CD4-positive, alpha-beta memory T cell (primary cell): ENCODE measurements around the gene AKAP13. TPM values are rescaled to one million over a fixed set of nuclear protein-coding genes. Genes with fewer than 3 reads are reported as not detected.

Experiments
- CTCF ChIA-PET: fragments of 350-600 bp; sonication (Branson Sonifier 250); formaldehyde crosslinking; loops from one replicate; lab custom pipeline; 2021; ENCODE audit warnings: inconsistent platforms; ENCODE audit not compliant: partially characterized antibody; lab: Charles Lee
- POLR2A ChIA-PET: fragments of 350-600 bp; sonication (Branson Sonifier 250); formaldehyde crosslinking; loops from one replicate; lab custom pipeline; 2021; ENCODE audit not compliant: partially characterized antibody; lab: Charles Lee
- DNase-seq, 5 donors: peaks; one replicate each; pipeline versions ENCODE4 v3.0.0 to v3.0.0-alpha.2; 2020 to 2022; ENCODE audit warnings: mixed read lengths in 1 of 5
- H3K27ac ChIP-seq: one replicate; pipeline ENCODE4 v1.7.0; 2013; ENCODE audit warnings: low read depth, low read length
- H3K27me3 ChIP-seq: 2 replicates; pipeline ENCODE4 v1.7.0; 2013; ENCODE audit warnings: mild to moderate bottlenecking, low read length, moderate library complexity; ENCODE audit not compliant: insufficient read depth
- H3K36me3 ChIP-seq: 2 replicates; pipeline ENCODE4 v1.7.0; 2013; ENCODE audit warnings: mild to moderate bottlenecking, low read length, moderate library complexity; ENCODE audit not compliant: insufficient read depth
- H3K4me1 ChIP-seq: 2 replicates; pipeline ENCODE4 v1.7.0; 2013; ENCODE audit warnings: mild to moderate bottlenecking, low read length, moderate library complexity; ENCODE audit not compliant: insufficient read depth
- H3K4me3 ChIP-seq, 2 donors: one replicate each; pipeline ENCODE4 v1.7.0; 2013; ENCODE audit warnings: low read length in 2 of 2, mild to moderate bottlenecking in 1 of 2
- H3K9me3 ChIP-seq, 2 donors: one replicate each; pipeline ENCODE4 v1.7.0; 2013; ENCODE audit warnings: low read length in 2 of 2, control low read depth in 1 of 2; ENCODE audit not compliant: control insufficient read depth in 1 of 2
- H3K27ac Mint-ChIP-seq, 7 donors: one replicate each; pipeline ENCODE4 v1.8.0; 2020 to 2021; ENCODE audit warnings: mixed read lengths in 7 of 7, mild to moderate bottlenecking in 6 of 7, inconsistent platforms in 3 of 7, moderate library complexity in 3 of 7
- H3K27me3 Mint-ChIP-seq, 2 donors: one replicate each; pipeline ENCODE4 v1.8.0; 2020 to 2021; ENCODE audit warnings: mixed read lengths in 2 of 2
- H3K36me3 Mint-ChIP-seq, 2 donors: one replicate each; pipeline ENCODE4 v1.8.0; 2020 to 2021; ENCODE audit warnings: mixed read lengths in 2 of 2, inconsistent platforms in 1 of 2, mild to moderate bottlenecking in 1 of 2
- H3K4me1 Mint-ChIP-seq, 4 donors: one replicate each; pipeline ENCODE4 v1.8.0; 2020 to 2021; ENCODE audit warnings: mixed read lengths in 4 of 4, mild to moderate bottlenecking in 1 of 4
- H3K4me3 Mint-ChIP-seq, 8 donors: one replicate each; pipeline ENCODE4 v1.8.0; 2020 to 2021; ENCODE audit warnings: mixed read lengths in 8 of 8, mild to moderate bottlenecking in 7 of 8, moderate library complexity in 6 of 8, inconsistent platforms in 3 of 8
- H3K9me3 Mint-ChIP-seq, 8 donors: one replicate each; pipeline ENCODE4 v1.8.0; 2020 to 2021; ENCODE audit warnings: mixed read lengths in 8 of 8, mild to moderate bottlenecking in 5 of 8, inconsistent platforms in 3 of 8, moderate library complexity in 1 of 8
- intact Hi-C: fragments of 100-400 bp; cut with micrococcal nuclease; formaldehyde crosslinking; loops from one replicate; pipeline ENCODE4 v1.15.1; 2023
- polyA plus RNA-seq, 2 donors: library from polyadenylated mRNA; unstranded; fragments of 300-500 nt; fragmentation: Illumina TruSeq; gene quantifications; one replicate each; pipeline ENCODE4 v1.2.3, GENCODE V29; 2021
- total RNA-seq, 2 experiments: library from RNA; stranded (reverse); gene quantifications; one replicate each; pipeline ENCODE4 v1.2.3, GENCODE V29; 2021

AKAP13 gene
- total and polyA plus RNA-seq, 4 experiments from 2014 or later = 68.7 to 319 (median 247) TPM

GRCh38 chr15:85777250-85778106 lies 397.1 kb downstream of the AKAP13 start:
- no peaks in the 10 kb centered on the region for H3K36me3 ChIP-seq
- H3K9me3 ChIP-seq = no peaks in the 10 kb centered on the region
- Mint-ChIP-seq H3K4me3 (no peak overlapping the region), H3K36me3 (peaks cover 0 to 4% of the 10 kb centered on the region in 2 donors), H3K27ac (peak overlapping the region in 3 of 7 donors; percentile 4 to 47 (median 37)), H3K27me3 (no peaks in the 10 kb centered on the region), H3K9me3 (no peaks in the 10 kb centered on the region), H3K4me1 (peaks cover 23 to 44% (median 26%) of the 10 kb centered on the region in 4 donors)
- no peaks in the 10 kb centered on the region for H3K4me1 ChIP-seq
- no peaks in the 10 kb centered on the region for H3K27me3 ChIP-seq
- no peak overlapping the region for H3K4me3 ChIP-seq
- POLR2A ChIA-PET = interaction anchor here (0.6 kb wide), 1 partner anchor 15 kb away, joined by 4 read pairs; no protein-coding TSS in a partner anchor
- intact Hi-C loops = no loop called here
- H3K27ac ChIP-seq = no peak overlapping the region
- DNase-seq = no peak
- CTCF ChIA-PET = interaction anchor here (1.0 to 1.1 kb wide), 2 partner anchors 9 to 24 kb away, joined by 3 read pairs; no protein-coding TSS in a partner anchor

GRCh38 chr15:85778107-85778776 lies 397.8 kb downstream of the AKAP13 start:
- no peaks in the 10 kb centered on the region for H3K9me3 Mint-ChIP-seq
- H3K4me3 Mint-ChIP-seq = no peak overlapping the region
- no peak for DNase-seq
- intact Hi-C loops = no loop called here
- peaks cover 0 to 4% of the 10 kb centered on the region in 2 donors for H3K36me3 Mint-ChIP-seq
- Histone ChIP-seq H3K4me1 (no peaks in the 10 kb centered on the region), H3K27me3 (no peaks in the 10 kb centered on the region), H3K4me3 (no peak overlapping the region), H3K9me3 (no peaks in the 10 kb centered on the region), H3K36me3 (no peaks in the 10 kb centered on the region), H3K27ac (no peak overlapping the region)
- peaks cover 20 to 44% (median 21%) of the 10 kb centered on the region in 4 donors for H3K4me1 Mint-ChIP-seq
- ChIA-PET POLR2A (interaction anchor here (0.6 to 0.7 kb wide), 2 partner anchors 15 to 48 kb away, joined by 3 to 4 read pairs; no protein-coding TSS in a partner anchor), CTCF (interaction anchor here (0.7 to 1.9 kb wide), 4 partner anchors 8 to 62 kb away, joined by 3 to 5 read pairs (median 3); no protein-coding TSS in a partner anchor)
- peak overlapping the region in 1 of 7 donors; percentile 4 for H3K27ac Mint-ChIP-seq
- no peaks in the 10 kb centered on the region for H3K27me3 Mint-ChIP-seq

- H3K4me1 Mint-ChIP-seq = peaks cover 21 to 48% (median 25%) of the 10 kb centered on the region in 4 donors
- H3K4me3 Mint-ChIP-seq = peak overlapping the region in 1 of 8 donors; percentile 10
- H3K36me3 ChIP-seq = no peaks in the 10 kb centered on the region
- H3K4me3 ChIP-seq = no peak overlapping the region
- peak overlapping the region in 3 of 7 donors; percentile 7 to 57 (median 42) for H3K27ac Mint-ChIP-seq
- H3K27me3 Mint-ChIP-seq = no peaks in the 10 kb centered on the region
- no peaks in the 10 kb centered on the region for H3K9me3 ChIP-seq
- ChIA-PET POLR2A (no interaction called here), CTCF (interaction anchor here (1.0 to 1.9 kb wide), 2 partner anchors 19 to 61 kb away, joined by 3 to 5 read pairs; no protein-coding TSS in a partner anchor)
- H3K9me3 Mint-ChIP-seq = no peaks in the 10 kb centered on the region
- DNase-seq = no peak
- peaks cover 0 to 4% of the 10 kb centered on the region in 2 donors for H3K36me3 Mint-ChIP-seq
- no peaks in the 10 kb centered on the region for H3K27me3 ChIP-seq
- H3K27ac ChIP-seq = no peak overlapping the region
- intact Hi-C loops = no loop called here
- H3K4me1 ChIP-seq = no peaks in the 10 kb centered on the region
These were observed 398.8 kb downstream of the AKAP13 start for GRCh38 chr15:85779249-85779648.

- no peak overlapping the region for H3K4me3 ChIP-seq
- H3K27ac ChIP-seq = no peak overlapping the region
- intact Hi-C loops = no loop called here
- Mint-ChIP-seq H3K27ac (peak overlapping the region in 2 of 7 donors; percentile 8 to 30), H3K4me1 (peaks cover 28 to 58% (median 33%) of the 10 kb centered on the region in 4 donors), H3K36me3 (peaks cover 0 to 4% of the 10 kb centered on the region in 2 donors), H3K27me3 (no peaks in the 10 kb centered on the region), H3K9me3 (no peaks in the 10 kb centered on the region), H3K4me3 (peak overlapping the region in 1 of 8 donors; percentile 20)
- peaks cover 11% of the 10 kb centered on the region for H3K4me1 ChIP-seq
- no peaks in the 10 kb centered on the region for H3K9me3 ChIP-seq
- ChIA-PET POLR2A (no interaction called here), CTCF (no interaction called here)
- no peaks in the 10 kb centered on the region for H3K36me3 ChIP-seq
- H3K27me3 ChIP-seq = no peaks in the 10 kb centered on the region
- no peak for DNase-seq
These were observed 400.0 kb downstream of the AKAP13 start for GRCh38 chr15:85780225-85780985.

GRCh38 chr15:85781099-85781498 lies 400.7 kb downstream of the AKAP13 start:
- Mint-ChIP-seq H3K27ac (no peak overlapping the region), H3K9me3 (no peaks in the 10 kb centered on the region), H3K4me3 (no peak overlapping the region), H3K36me3 (peaks cover 0 to 4% of the 10 kb centered on the region in 2 donors), H3K4me1 (peaks cover 32 to 64% (median 39%) of the 10 kb centered on the region in 4 donors), H3K27me3 (no peaks in the 10 kb centered on the region)
- Histone ChIP-seq H3K27me3 (no peaks in the 10 kb centered on the region), H3K9me3 (no peaks in the 10 kb centered on the region), H3K27ac (no peak overlapping the region), H3K4me1 (peaks cover 18% of the 10 kb centered on the region), H3K4me3 (no peak overlapping the region), H3K36me3 (no peaks in the 10 kb centered on the region)
- ChIA-PET CTCF (no interaction called here), POLR2A (no interaction called here)
- intact Hi-C loops = no loop called here
- DNase-seq = no peak

GRCh38 chr15:85782064-85782463 lies 401.7 kb downstream of the AKAP13 start:
- intact Hi-C loops = no loop called here
- Histone ChIP-seq H3K9me3 (no peaks in the 10 kb centered on the region), H3K27ac (no peak overlapping the region), H3K4me3 (no peak overlapping the region), H3K27me3 (no peaks in the 10 kb centered on the region), H3K36me3 (no peaks in the 10 kb centered on the region), H3K4me1 (peaks cover 26% of the 10 kb centered on the region)
- Mint-ChIP-seq H3K27me3 (no peaks in the 10 kb centered on the region), H3K27ac (peak overlapping the region in 3 of 7 donors; percentile 9 to 42 (median 37)), H3K4me1 (peaks cover 35 to 70% (median 44%) of the 10 kb centered on the region in 4 donors), H3K4me3 (no peak overlapping the region), H3K36me3 (peaks cover 0 to 4% of the 10 kb centered on the region in 2 donors), H3K9me3 (no peaks in the 10 kb centered on the region)
- no peak for DNase-seq
- ChIA-PET CTCF (no interaction called here), POLR2A (interaction anchor here (1.0 kb wide), 1 partner anchor 29 kb away, joined by 3 read pairs; no protein-coding TSS in a partner anchor)
